HL-60 (cell line): ENCODE data around the gene TIMP3.

ENCODE experiments used
- DNase-seq, 2 experiments: peaks; one replicate each; pipeline ENCODE4 v3.0.0-alpha.2; 2010 to 2020; ENCODE audit warnings: low read depth in 1 of 2, low spot score in 1 of 2
- H3K27ac ChIP-seq: fragments of 250-450 bp; sonication (Bioruptor Pico); replicated peaks from 2 replicates; pipeline ENCODE4 v1.5.1; 2020; ENCODE audit warnings: mild to moderate bottlenecking, moderate library complexity
- H3K27me3 ChIP-seq: fragments of 250-450 bp; sonication (Bioruptor Pico); 2 replicates; pipeline ENCODE4 v1.5.1; 2021; ENCODE audit warnings: mild to moderate bottlenecking, moderate library complexity; ENCODE audit not compliant: insufficient read depth, poor library complexity, severe bottlenecking
- H3K4me3 ChIP-seq: replicated peaks from 2 replicates; pipeline ENCODE4 v1.5.1; 2011; ENCODE audit warnings: mild to moderate bottlenecking, control low read depth, low read length; ENCODE audit not compliant: insufficient read depth
- GABPA ChIP-seq: IDR thresholded peaks from 2 replicates; pipeline ENCODE4 v1.6.1; 2012; ENCODE audit warnings: low read depth
- POLR2AphosphoS5 ChIP-seq: IDR thresholded peaks from 2 replicates; pipeline ENCODE4 v1.6.1; 2012; ENCODE audit warnings: low read depth
- SPI1 ChIP-seq: IDR thresholded peaks from 2 replicates; pipeline ENCODE4 v1.6.1; 2012; ENCODE audit warnings: low read depth, mild to moderate bottlenecking, borderline replicate concordance
- TF ChIP-seq, protein P1 (sequence below): IDR thresholded peaks from 2 replicates; pipeline ENCODE4 v1.6.1; 2012; ENCODE audit warnings: low read depth; ENCODE audit not compliant: insufficient replicate concordance
- TF ChIP-seq, protein P2 (sequence below): IDR thresholded peaks from one replicate; pipeline ENCODE4 v1.5.1; 2011; ENCODE audit warnings: low read length, control low read depth, inconsistent platforms; ENCODE audit not compliant: insufficient read depth

TIMP3 gene

DNA sequence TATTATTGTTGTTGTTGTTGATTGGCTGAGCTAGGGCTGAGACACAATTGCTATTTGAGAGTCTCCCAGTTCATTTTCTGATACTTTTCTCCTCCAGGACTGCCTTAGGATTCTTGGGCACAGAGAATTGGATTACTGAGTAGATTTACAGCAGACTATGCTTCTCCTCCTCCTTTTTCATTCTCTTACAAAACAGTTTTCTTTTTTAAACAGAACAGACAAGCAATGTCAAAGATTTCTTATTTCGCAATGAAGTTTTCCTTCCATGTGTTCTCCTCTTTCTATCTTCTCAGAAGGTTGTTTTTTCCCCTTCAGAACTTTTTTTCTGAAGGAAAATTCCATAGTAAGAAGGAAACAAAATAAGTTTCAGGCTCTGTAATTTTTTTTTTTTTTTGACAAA is 19.8 kb upstream of the TIMP3 start:
- H3K27ac ChIP-seq: no peak overlapping the region
- H3K4me3 ChIP-seq: no peak overlapping the region
- no peak for DNase-seq
- TF ChIP-seq SPI1 (no peak), POLR2AphosphoS5 (no peak), GABPA (no peak)
- TF ChIP-seq, protein P1, sequence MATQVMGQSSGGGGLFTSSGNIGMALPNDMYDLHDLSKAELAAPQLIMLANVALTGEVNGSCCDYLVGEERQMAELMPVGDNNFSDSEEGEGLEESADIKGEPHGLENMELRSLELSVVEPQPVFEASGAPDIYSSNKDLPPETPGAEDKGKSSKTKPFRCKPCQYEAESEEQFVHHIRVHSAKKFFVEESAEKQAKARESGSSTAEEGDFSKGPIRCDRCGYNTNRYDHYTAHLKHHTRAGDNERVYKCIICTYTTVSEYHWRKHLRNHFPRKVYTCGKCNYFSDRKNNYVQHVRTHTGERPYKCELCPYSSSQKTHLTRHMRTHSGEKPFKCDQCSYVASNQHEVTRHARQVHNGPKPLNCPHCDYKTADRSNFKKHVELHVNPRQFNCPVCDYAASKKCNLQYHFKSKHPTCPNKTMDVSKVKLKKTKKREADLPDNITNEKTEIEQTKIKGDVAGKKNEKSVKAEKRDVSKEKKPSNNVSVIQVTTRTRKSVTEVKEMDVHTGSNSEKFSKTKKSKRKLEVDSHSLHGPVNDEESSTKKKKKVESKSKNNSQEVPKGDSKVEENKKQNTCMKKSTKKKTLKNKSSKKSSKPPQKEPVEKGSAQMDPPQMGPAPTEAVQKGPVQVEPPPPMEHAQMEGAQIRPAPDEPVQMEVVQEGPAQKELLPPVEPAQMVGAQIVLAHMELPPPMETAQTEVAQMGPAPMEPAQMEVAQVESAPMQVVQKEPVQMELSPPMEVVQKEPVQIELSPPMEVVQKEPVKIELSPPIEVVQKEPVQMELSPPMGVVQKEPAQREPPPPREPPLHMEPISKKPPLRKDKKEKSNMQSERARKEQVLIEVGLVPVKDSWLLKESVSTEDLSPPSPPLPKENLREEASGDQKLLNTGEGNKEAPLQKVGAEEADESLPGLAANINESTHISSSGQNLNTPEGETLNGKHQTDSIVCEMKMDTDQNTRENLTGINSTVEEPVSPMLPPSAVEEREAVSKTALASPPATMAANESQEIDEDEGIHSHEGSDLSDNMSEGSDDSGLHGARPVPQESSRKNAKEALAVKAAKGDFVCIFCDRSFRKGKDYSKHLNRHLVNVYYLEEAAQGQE: no peak
- TF ChIP-seq, protein P2, sequence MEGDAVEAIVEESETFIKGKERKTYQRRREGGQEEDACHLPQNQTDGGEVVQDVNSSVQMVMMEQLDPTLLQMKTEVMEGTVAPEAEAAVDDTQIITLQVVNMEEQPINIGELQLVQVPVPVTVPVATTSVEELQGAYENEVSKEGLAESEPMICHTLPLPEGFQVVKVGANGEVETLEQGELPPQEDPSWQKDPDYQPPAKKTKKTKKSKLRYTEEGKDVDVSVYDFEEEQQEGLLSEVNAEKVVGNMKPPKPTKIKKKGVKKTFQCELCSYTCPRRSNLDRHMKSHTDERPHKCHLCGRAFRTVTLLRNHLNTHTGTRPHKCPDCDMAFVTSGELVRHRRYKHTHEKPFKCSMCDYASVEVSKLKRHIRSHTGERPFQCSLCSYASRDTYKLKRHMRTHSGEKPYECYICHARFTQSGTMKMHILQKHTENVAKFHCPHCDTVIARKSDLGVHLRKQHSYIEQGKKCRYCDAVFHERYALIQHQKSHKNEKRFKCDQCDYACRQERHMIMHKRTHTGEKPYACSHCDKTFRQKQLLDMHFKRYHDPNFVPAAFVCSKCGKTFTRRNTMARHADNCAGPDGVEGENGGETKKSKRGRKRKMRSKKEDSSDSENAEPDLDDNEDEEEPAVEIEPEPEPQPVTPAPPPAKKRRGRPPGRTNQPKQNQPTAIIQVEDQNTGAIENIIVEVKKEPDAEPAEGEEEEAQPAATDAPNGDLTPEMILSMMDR: no peak
- H3K27me3 ChIP-seq: no peaks in the 10 kb centered on the region

DNA sequence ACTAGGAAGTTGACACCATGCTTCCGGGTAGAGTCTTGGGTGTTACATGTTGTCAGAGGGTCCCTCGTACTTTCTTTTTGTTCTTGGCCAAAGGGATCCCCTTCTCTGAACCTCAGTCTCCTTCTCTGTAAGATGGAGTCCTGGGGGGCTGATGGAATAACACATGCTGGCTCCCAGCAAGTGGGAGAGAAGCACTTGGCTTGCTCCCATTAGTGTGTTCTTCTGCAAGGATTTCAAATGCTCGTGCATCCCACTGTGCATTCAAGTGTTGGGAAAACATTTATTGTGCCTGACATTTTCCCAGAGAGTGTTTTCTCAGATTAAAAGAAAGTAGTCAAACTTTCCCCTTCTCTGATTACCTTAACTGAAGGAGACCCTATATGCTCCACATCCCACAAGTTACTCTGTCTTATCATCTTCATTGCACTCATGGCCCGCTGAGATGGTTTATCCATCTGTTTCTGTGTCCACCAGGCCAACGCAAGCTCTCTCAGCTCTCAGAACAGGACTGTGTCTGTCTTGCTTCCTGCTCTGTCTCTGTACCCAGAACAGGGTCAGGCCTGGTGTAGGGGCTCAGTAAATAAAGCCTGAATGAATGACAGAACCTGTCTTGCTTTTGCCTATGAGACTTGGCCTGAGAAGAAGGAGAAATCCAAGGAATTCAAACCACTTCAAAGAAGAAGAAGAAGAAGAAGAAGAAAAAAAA is 16.0 kb upstream of the TIMP3 start:
- Histone ChIP-seq H3K27ac (no peak overlapping the region), H3K4me3 (no peak overlapping the region), H3K27me3 (no peaks in the 10 kb centered on the region)
- DNase-seq: no peak
- TF ChIP-seq SPI1 (no peak), POLR2AphosphoS5 (no peak), GABPA (no peak)
- TF ChIP-seq, protein P2: no peak
- TF ChIP-seq, protein P1: no peak

DNA sequence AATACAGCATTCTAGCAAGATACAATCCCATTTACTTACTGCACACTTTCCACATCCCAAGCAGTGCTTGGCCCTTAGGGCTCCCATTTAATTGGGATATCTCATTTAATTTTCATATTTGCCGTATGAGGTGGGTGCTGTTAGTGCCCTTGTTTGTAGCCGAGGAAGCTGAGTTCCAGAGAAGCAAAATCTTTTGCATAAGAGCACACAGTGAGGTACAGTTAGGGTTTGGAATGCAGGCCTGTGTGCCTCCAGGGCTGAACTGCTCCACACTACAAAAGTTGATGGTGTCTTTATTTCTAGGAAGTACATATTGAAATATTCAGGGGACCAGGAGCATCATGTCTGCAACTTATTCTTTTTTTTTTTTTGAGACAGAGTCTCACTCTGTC is 15.5 kb upstream of the TIMP3 start:
- Histone ChIP-seq H3K27ac (no peak overlapping the region), H3K4me3 (no peak overlapping the region), H3K27me3 (no peaks in the 10 kb centered on the region)
- no peak for DNase-seq
- TF ChIP-seq POLR2AphosphoS5 (no peak), GABPA (no peak)

DNA sequence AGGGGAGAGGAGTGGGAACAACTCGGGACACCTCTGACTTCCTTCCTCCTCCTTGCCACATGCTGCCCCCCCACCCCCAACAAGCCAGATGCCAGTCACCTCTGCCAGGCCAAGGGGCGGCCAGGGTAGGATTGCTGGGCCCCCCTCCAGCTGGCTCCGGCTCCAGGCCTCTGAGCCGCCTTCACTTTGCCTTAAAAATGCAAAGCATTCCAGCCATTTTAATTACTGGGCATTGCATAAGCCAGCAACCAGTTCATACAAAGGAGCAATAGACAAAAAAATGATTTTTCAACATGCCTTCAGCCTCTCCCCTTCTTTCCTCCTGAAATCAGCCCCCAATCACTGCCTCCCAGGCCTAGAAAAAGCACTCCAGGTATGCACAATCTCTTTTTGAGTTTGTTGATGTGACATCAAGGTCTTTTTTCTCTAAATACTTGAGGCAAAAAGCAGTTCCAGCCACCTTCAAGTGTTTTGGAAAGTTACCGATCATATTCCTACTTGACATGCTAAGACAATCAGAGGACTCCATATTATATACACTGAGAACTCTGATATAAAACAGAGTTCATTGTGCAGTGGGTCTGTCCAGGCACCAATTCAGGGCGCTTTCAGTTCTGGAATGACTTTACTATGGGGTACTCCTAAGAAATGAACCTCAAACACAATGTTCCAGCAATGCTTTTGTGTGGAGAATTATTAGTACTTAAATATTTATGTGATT is 12.4 kb upstream of the TIMP3 start:
- TF ChIP-seq, protein P2: no peak
- TF ChIP-seq, protein P1: no peak
- TF ChIP-seq SPI1 (no peak), GABPA (no peak), POLR2AphosphoS5 (no peak)
- no peak for DNase-seq
- Histone ChIP-seq H3K27ac (no peak overlapping the region), H3K4me3 (no peak overlapping the region), H3K27me3 (no peaks in the 10 kb centered on the region)
